ENCODE results near the gene H1-8.

- TF ChIP-seq CTCF (conservative IDR thresholded peaks at IDR 0.05) (no peak), EZH2 (IDR thresholded peaks at IDR 0.05; ENCODE audit: low read depth) (no peak)
Measured at GRCh38 chr3:129600348-129600747, 57.4 kb downstream of the H1-8 start.
